Pancreas (tissue), 10 donors: Measurements from ENCODE around the gene RGS14. TPM values are rescaled to one million over a fixed set of nuclear protein-coding genes. Genes with fewer than 3 reads are reported as not detected.
"Not testable (repeated sequence)": the region's sequence is repeated elsewhere in the genome, so short reads cannot be mapped to it uniquely, and the experiment has no call there.

Experiments
- ATAC-seq, 4 donors: fragments of 200-7000 bp; cut with Tn5 transposase; one replicate each; pipeline versions ENCODE4 v1.8.0 to v1.9.1; 2020; ENCODE audit warnings: mild to moderate bottlenecking in 4 of 4, moderate library complexity in 4 of 4
- DNase-seq, 6 donors: peaks; one replicate each; pipeline ENCODE4 v3.0.0-alpha.2; 2020
- FAIRE-seq: peaks from 2 replicates; lab custom pipeline; 2012; peaks lifted over from hg19 to GRCh38; lab: Jason Lieb, UNC
- H3K27ac ChIP-seq, 4 donors: fragments of 200-600 bp; sonication (generic); 1 replicate in 3 of 4; 2 replicates in 1 of 4; pipeline versions ENCODE4 v1.5.0 to v1.8.0; 2020
- H3K27me3 ChIP-seq, 4 donors: fragments of 200-600 bp; one replicate each; pipeline ENCODE4 v1.8.0; 2021
- H3K36me3 ChIP-seq, 3 donors: fragments of 200-600 bp; sonication (generic) in 1 of 3; one replicate each; pipeline versions ENCODE4 v1.5.0 to v1.8.0; 2020 to 2021
- H3K4me1 ChIP-seq, 3 donors: fragments of 200-600 bp; one replicate each; pipeline ENCODE4 v1.8.0; 2021
- H3K4me3 ChIP-seq, 4 donors: fragments of 200-600 bp; sonication (generic) in 2 of 4; one replicate each; pipeline versions ENCODE4 v1.5.0 to v1.8.0; 2020 to 2021
- H3K9me3 ChIP-seq, 4 donors: fragments of 200-600 bp; one replicate each; pipeline ENCODE4 v1.8.0; 2021
- WGBS, 2 donors: extraction: QIAGEN DNeasy Blood & Tissue Kit; methylation state at CpG; one replicate each; pipeline ENCODE4 v1.1.7; 2013; 5-methylcytosine and 5-hydroxymethylcytosine counted together
- intact Hi-C, 3 donors: fragments of 100-400 bp; cut with DNase I; formaldehyde crosslinking; loops; one replicate each; pipeline versions ENCODE4 v1.11.1 to v1.14.2; 2022
- polyA plus RNA-seq, 2 donors: library from polyadenylated mRNA; stranded (reverse); fragments of 200-250 nt; gene quantifications; one replicate each; pipeline ENCODE4 v1.2.3, GENCODE V29; 2013
- total RNA-seq, 6 donors: library from RNA; stranded (reverse); fragmentation: NEBNext Ultra II Directional in 4 of 6; extraction: Animal tissue kit (Norgen Biotek cat#: 25700) in 4 of 6; gene quantifications; one replicate each; pipeline versions ENCODE4 v1.2.1 to v1.2.4, GENCODE V29; 2021 to 2023
- TF ChIP-seq, protein P1 (sequence below), 4 donors: fragments of 200-600 bp; sonication (generic) in 3 of 4; IDR thresholded peaks; one replicate each; pipeline versions ENCODE4 v1.5.0 to v1.8.0; 2021; ENCODE audit warnings: antibody characterized with exemption in 4 of 4
- donor health status: healthy with polysubstance abuse.
- donor health status: DM: no; HTN: no; CAD: no; lungs with moderate emphysema.
- donor health status: DM: no; HTN: no; CAD: no.
- donor health status: control.
- donor health status: control.
- donor health status: Bipolar disorder and iron deficiency.
- donor health status: DM: yes; HTN: yes; CAD: no.
- donor health status: DM: no; HTN: no; CAD: no.
- donor health status: DM: no; HTN: no; CAD: no.
- donor health status: DM: yes; HTN: yes; CAD: no.

Gene RGS14
- total and polyA plus RNA-seq, 8 donors: 7.0 to 30.9 (median 12.2) TPM

DNA sequence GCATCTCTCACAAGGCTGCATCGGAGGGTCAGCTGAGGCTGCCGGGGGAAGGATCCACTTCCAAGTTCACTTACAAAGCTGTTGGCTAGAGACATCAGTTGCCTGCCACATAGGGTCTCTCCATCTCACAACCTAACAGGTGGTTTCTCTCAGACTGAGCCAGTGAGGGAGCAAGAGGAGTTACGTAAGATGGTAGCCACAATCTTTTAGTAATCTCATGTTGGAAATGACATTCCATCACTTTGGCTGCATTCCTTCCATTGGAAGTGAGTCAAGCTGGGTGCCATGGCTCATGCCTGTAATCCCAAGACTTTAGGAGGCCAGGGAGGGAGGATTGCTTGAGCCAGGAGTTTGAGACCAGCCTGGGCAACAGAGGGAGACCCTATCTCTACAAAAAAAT, 61.3 kb downstream of the RGS14 start:
- Histone ChIP-seq H3K9me3 (no peaks in the 10 kb centered on the region), H3K4me1 (no peaks in the 10 kb centered on the region)
- intact Hi-C loops: no loop called here

DNA sequence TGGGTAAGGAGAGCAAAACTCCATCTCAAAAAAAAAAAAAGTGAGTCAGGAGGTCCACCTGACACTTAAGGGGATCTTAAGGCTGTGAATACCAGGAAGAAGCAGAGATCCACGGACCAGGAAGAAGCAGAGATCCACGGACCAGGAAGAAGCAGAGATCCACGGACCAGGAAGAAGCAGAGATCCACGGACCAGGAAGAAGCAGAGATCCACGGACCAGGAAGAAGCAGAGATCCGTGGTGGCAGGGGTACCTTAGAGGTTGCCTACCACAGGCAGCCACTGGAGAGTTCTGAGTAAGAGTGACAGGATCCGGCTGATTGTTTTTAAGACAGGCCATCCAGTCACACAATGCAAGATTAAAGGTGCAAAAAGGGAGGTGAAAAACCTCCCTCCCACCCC, 62.7 kb downstream of the RGS14 start:
- ATAC-seq, H3K4me3 ChIP-seq, FAIRE-seq, H3K27me3 ChIP-seq, H3K36me3 ChIP-seq, H3K27ac ChIP-seq, H3K4me1 ChIP-seq, DNase-seq, intact Hi-C loops, H3K9me3 ChIP-seq: not testable (repeated sequence)
- 51 to 55% methylated on average over 7 of the region's 7 CpGs for WGBS, 2 donors

More for the DNA sequence above, 61.3 kb downstream of the RGS14 start:
- ATAC-seq: no peak
- H3K4me3 ChIP-seq: no peak overlapping the region
- no peak overlapping the region for H3K27ac ChIP-seq
- FAIRE-seq: no peak
- 84 to 86% methylated on average over 3 of the region's 3 CpGs for WGBS, 2 donors
- H3K27me3 ChIP-seq: no peaks in the 10 kb centered on the region
- H3K36me3 ChIP-seq: no peaks in the 10 kb centered on the region
- TF ChIP-seq, protein P1, sequence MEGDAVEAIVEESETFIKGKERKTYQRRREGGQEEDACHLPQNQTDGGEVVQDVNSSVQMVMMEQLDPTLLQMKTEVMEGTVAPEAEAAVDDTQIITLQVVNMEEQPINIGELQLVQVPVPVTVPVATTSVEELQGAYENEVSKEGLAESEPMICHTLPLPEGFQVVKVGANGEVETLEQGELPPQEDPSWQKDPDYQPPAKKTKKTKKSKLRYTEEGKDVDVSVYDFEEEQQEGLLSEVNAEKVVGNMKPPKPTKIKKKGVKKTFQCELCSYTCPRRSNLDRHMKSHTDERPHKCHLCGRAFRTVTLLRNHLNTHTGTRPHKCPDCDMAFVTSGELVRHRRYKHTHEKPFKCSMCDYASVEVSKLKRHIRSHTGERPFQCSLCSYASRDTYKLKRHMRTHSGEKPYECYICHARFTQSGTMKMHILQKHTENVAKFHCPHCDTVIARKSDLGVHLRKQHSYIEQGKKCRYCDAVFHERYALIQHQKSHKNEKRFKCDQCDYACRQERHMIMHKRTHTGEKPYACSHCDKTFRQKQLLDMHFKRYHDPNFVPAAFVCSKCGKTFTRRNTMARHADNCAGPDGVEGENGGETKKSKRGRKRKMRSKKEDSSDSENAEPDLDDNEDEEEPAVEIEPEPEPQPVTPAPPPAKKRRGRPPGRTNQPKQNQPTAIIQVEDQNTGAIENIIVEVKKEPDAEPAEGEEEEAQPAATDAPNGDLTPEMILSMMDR (IDR thresholded peaks at IDR 0.05): no peak
- no peak for DNase-seq

DNA sequence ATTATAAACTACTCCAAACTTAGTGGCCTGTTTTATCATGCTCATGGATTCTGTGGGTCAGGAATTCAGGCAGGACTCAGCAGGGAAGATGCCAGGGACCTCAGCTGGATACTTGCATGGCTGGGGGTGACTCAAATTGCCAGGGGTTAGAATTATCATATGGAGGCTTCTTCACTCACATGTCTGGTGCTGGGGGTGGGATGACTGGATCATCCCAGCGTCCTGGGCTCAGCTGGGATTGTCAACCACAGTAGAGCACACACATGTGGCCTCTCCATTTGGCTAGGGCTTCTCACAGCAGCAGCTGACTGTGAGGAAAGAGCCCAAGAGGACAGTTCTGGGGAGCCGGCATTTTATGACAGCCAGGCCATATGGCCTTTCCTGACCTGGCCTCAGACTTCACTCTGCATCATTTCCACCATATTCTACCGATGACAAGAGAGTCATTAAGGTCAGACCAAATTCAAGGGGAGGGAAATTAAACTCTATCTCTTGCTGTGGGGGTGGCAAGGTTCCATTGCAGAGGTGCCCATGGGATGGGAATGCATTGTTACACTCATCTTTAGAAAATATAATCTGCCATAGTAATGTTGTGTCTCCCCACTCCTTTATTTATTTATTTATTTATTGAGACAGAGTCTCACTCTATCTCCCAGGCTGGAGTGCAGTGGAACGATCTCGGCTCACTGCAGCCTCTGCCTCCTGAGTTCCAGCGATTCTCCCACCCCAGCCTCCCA, 63.5 kb downstream of the RGS14 start:
- H3K27me3 ChIP-seq: no peaks in the 10 kb centered on the region
- no peaks in the 10 kb centered on the region for H3K36me3 ChIP-seq
- intact Hi-C loops: no loop called here
- 74 to 78% methylated on average over 6 of the region's 6 CpGs for WGBS, 2 donors
- no peak for DNase-seq
- no peak overlapping the region for H3K4me3 ChIP-seq
- H3K4me1 ChIP-seq: peaks cover 0 to 5% (median 0%) of the 10 kb centered on the region in 3 donors
- H3K9me3 ChIP-seq: no peaks in the 10 kb centered on the region
- TF ChIP-seq, protein P1 (IDR thresholded peaks at IDR 0.05): no peak
- no peak for ATAC-seq
- H3K27ac ChIP-seq: no peak overlapping the region
- no peak for FAIRE-seq

Other genes starting within 250 kb of the RGS14 start
- gene NSD1, start 224.2 kb upstream of the RGS14 start, total RNA-seq: 10 to 100 TPM; 26.3 to 51.2 (median 33.6) TPM
- 1 to 10 TPM; 6.9 to 7.8 TPM for gene NSD1, start 224.2 kb upstream of the RGS14 start, polyA plus RNA-seq
- gene RAB24, start 54.2 kb upstream of the RGS14 start, total RNA-seq: 10 to 100 TPM; 34.5 to 43.1 (median 37.7) TPM
- gene RAB24, start 54.2 kb upstream of the RGS14 start, polyA plus RNA-seq: 100 to 1,000 TPM; 125 to 160 TPM
- gene PRELID1, start 54.1 kb upstream of the RGS14 start, total RNA-seq: 100 to 1,000 TPM in 4 of 6 donors, 10 to 100 TPM in 2; 77.8 to 153 (median 127) TPM
- 100 to 1,000 TPM in 1 of 2 donors, 10 to 100 TPM in 1; 98.6 to 134 TPM for gene PRELID1, start 54.1 kb upstream of the RGS14 start, polyA plus RNA-seq
- gene MXD3, start 46.0 kb upstream of the RGS14 start, total RNA-seq: 1 to 10 TPM; 3.0 to 7.1 (median 5.4) TPM
- gene MXD3, start 46.0 kb upstream of the RGS14 start, polyA plus RNA-seq: 10 to 100 TPM; 34.2 to 55.0 TPM
- gene LMAN2, start 6.3 kb upstream of the RGS14 start, total RNA-seq: 100 to 1,000 TPM in 2 of 6 donors, 10 to 100 TPM in 4; 71.1 to 128 (median 92.6) TPM
- 100 to 1,000 TPM in 1 of 2 donors, 10 to 100 TPM in 1; 80.7 to 110 TPM for gene LMAN2, start 6.3 kb upstream of the RGS14 start, polyA plus RNA-seq
- gene SLC34A1, start 26.5 kb downstream of the RGS14 start, total RNA-seq: not detected
- not detected for gene SLC34A1, start 26.5 kb downstream of the RGS14 start, polyA plus RNA-seq
- not detected for gene PFN3, start 42.7 kb downstream of the RGS14 start, total RNA-seq
- not detected for gene PFN3, start 42.7 kb downstream of the RGS14 start, polyA plus RNA-seq
- gene F12, start 51.6 kb downstream of the RGS14 start, total RNA-seq: 1 to 10 TPM in 5 of 6 donors, under 1 TPM in 1; 0.83 to 2.6 (median 1.8) TPM
- gene F12, start 51.6 kb downstream of the RGS14 start, polyA plus RNA-seq: 1 to 10 TPM; 1.1 to 2.2 TPM
- 10 to 100 TPM; 10.6 to 14.5 (median 12.3) TPM for gene GRK6, start 68.8 kb downstream of the RGS14 start, total RNA-seq
- gene GRK6, start 68.8 kb downstream of the RGS14 start, polyA plus RNA-seq: 1 to 10 TPM; 7.2 to 7.6 TPM
- gene PRR7, start 88.9 kb downstream of the RGS14 start, total RNA-seq: 1 to 10 TPM; 1.7 to 3.5 (median 2.5) TPM
- 1 to 10 TPM; 2.8 to 3.2 TPM for gene PRR7, start 88.9 kb downstream of the RGS14 start, polyA plus RNA-seq
- 10 to 100 TPM; 10.2 to 38.2 (median 15.7) TPM for gene DBN1, start 115.7 kb downstream of the RGS14 start, total RNA-seq
- gene DBN1, start 115.7 kb downstream of the RGS14 start, polyA plus RNA-seq: 10 to 100 TPM; 17.1 to 29.2 TPM
- gene PDLIM7, start 139.7 kb downstream of the RGS14 start, total RNA-seq: 10 to 100 TPM in 2 of 6 donors, 1 to 10 TPM in 4; 3.9 to 39.9 (median 8.7) TPM
- 10 to 100 TPM; 23.2 to 38.0 TPM for gene PDLIM7, start 139.7 kb downstream of the RGS14 start, polyA plus RNA-seq
- gene DOK3, start 151.9 kb downstream of the RGS14 start, total RNA-seq: 10 to 100 TPM in 1 of 6 donors, 1 to 10 TPM in 4, under 1 TPM in 1; 0.98 to 11.4 (median 4.3) TPM
- 1 to 10 TPM; 3.9 to 6.5 TPM for gene DOK3, start 151.9 kb downstream of the RGS14 start, polyA plus RNA-seq
- 10 to 100 TPM; 24.3 to 47.4 (median 39.4) TPM for gene DDX41, start 159.0 kb downstream of the RGS14 start, total RNA-seq
- 10 to 100 TPM; 68.3 to 88.1 TPM for gene DDX41, start 159.0 kb downstream of the RGS14 start, polyA plus RNA-seq
- gene FAM193B, start 196.6 kb downstream of the RGS14 start, total RNA-seq: 10 to 100 TPM; 30.1 to 79.7 (median 41.8) TPM
- 100 to 1,000 TPM; 399 to 519 TPM for gene FAM193B, start 196.6 kb downstream of the RGS14 start, polyA plus RNA-seq
- 100 to 1,000 TPM in 5 of 6 donors, 10 to 100 TPM in 1; 99.1 to 167 (median 124) TPM for gene TMED9, start 234.3 kb downstream of the RGS14 start, total RNA-seq
- gene TMED9, start 234.3 kb downstream of the RGS14 start, polyA plus RNA-seq: 100 to 1,000 TPM; 105 to 113 TPM
- gene B4GALT7, start 242.2 kb downstream of the RGS14 start, total RNA-seq: 10 to 100 TPM; 12.6 to 20.3 (median 15.8) TPM
- 10 to 100 TPM; 44.6 to 51.0 TPM for gene B4GALT7, start 242.2 kb downstream of the RGS14 start, polyA plus RNA-seq